Hepatocyte (in vitro differentiated cells): ENCODE measurements around the gene PTPRD.

Source experiments
- EZH2 ChIP-seq: fragments of 200-600 bp; sonication (generic); IDR thresholded peaks from 2 replicates; pipeline ENCODE4 v1.6.1; 2016; ENCODE audit warnings: antibody characterized with exemption, mild to moderate bottlenecking, borderline replicate concordance
- TF ChIP-seq, protein P1 (sequence below): fragments of 200-600 bp; sonication (generic); IDR thresholded peaks from 2 replicates; pipeline ENCODE4 v1.5.1; 2016; ENCODE audit warnings: antibody characterized with exemption, mild to moderate bottlenecking; ENCODE audit not compliant: poor library complexity

GRCh38 chr9:9142001-9142400 lies 1470.8 kb downstream of the PTPRD start:
- TF ChIP-seq, protein P1, sequence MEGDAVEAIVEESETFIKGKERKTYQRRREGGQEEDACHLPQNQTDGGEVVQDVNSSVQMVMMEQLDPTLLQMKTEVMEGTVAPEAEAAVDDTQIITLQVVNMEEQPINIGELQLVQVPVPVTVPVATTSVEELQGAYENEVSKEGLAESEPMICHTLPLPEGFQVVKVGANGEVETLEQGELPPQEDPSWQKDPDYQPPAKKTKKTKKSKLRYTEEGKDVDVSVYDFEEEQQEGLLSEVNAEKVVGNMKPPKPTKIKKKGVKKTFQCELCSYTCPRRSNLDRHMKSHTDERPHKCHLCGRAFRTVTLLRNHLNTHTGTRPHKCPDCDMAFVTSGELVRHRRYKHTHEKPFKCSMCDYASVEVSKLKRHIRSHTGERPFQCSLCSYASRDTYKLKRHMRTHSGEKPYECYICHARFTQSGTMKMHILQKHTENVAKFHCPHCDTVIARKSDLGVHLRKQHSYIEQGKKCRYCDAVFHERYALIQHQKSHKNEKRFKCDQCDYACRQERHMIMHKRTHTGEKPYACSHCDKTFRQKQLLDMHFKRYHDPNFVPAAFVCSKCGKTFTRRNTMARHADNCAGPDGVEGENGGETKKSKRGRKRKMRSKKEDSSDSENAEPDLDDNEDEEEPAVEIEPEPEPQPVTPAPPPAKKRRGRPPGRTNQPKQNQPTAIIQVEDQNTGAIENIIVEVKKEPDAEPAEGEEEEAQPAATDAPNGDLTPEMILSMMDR, result no peak
- no peak for TF ChIP-seq EZH2
